Retina (tissue), 1 donor: ENCODE results near the gene PRRC2A.

ENCODE experiments used
- DNase-seq: peaks from one replicate; pipeline ENCODE4 v3.0.0-alpha.2; 2016

The PRRC2A gene

GRCh38 chr6:31620586-31621319 is at the start of gene PRRC2A:
PRRC2A (plus strand) TSS chr6:31620715; CDS start chr6:31622790, 2,075 bp downstream.
- peak; percentile 87 for DNase-seq

DNA sequence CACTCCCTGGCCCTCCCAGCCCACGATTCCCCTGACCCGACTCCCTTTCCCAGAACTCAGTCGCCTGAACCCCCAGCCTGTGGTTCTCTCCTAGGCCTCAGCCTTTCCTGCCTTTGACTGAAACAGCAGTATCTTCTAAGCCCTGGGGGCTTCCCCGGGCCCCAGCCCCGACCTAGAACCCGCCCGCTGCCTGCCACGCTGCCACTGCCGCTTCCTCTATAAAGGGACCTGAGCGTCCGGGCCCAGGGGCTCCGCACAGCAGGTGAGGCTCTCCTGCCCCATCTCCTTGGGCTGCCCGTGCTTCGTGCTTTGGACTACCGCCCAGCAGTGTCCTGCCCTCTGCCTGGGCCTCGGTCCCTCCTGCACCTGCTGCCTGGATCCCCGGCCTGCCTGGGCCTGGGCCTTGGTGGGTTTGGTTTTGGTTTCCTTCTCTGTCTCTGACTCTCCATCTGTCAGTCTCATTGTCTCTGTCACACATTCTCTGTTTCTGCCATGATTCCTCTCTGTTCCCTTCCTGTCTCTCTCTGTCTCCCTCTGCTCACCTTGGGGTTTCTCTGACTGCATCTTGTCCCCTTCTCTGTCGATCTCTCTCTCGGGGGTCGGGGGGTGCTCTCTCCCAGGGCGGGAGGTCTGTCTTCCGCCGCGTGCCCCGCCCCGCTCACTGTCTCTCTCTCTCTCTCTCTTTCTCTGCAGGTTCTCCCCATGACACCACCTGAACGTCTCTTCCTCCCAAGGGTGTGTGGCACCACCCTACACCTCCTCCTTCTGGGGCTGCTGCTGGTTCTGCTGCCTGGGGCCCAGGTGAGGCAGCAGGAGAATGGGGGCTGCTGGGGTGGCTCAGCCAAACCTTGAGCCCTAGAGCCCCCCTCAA is 48.2 kb upstream of the PRRC2A start, which contains the start of gene LTA:
Gene LTA, plus strand, starts transcription at position 249 of the 871 bp plus-strand sequence. Its CDS starts 454 bp downstream, at position 703.
- DNase-seq: no peak

DNA sequence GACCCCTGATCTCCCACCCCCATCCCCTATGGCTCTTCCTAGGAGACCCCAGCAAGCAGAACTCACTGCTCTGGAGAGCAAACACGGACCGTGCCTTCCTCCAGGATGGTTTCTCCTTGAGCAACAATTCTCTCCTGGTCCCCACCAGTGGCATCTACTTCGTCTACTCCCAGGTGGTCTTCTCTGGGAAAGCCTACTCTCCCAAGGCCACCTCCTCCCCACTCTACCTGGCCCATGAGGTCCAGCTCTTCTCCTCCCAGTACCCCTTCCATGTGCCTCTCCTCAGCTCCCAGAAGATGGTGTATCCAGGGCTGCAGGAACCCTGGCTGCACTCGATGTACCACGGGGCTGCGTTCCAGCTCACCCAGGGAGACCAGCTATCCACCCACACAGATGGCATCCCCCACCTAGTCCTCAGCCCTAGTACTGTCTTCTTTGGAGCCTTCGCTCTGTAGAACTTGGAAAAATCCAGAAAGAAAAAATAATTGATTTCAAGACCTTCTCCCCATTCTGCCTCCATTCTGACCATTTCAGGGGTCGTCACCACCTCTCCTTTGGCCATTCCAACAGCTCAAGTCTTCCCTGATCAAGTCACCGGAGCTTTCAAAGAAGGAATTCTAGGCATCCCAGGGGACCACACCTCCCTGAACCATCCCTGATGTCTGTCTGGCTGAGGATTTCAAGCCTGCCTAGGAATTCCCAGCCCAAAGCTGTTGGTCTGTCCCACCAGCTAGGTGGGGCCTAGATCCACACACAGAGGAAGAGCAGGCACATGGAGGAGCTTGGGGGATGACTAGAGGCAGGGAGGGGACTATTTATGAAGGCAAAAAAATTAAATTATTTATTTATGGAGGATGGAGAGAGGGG is 47.0 kb upstream of the PRRC2A start:
- no peak for DNase-seq

GRCh38 chr6:31574106-31575061 is 46.1 kb upstream of the PRRC2A start:
- no peak for DNase-seq

- DNase-seq: no peak
These were observed 45.1 kb upstream of the PRRC2A start, which contains the start of gene TNF for GRCh38 chr6:31575335-31575901. TNF (plus strand) TSS chr6:31575565; CDS start chr6:31575742, 177 bp downstream.

- DNase-seq: no peak
These were observed 44.4 kb upstream of the PRRC2A start for GRCh38 chr6:31575952-31576685.

DNA sequence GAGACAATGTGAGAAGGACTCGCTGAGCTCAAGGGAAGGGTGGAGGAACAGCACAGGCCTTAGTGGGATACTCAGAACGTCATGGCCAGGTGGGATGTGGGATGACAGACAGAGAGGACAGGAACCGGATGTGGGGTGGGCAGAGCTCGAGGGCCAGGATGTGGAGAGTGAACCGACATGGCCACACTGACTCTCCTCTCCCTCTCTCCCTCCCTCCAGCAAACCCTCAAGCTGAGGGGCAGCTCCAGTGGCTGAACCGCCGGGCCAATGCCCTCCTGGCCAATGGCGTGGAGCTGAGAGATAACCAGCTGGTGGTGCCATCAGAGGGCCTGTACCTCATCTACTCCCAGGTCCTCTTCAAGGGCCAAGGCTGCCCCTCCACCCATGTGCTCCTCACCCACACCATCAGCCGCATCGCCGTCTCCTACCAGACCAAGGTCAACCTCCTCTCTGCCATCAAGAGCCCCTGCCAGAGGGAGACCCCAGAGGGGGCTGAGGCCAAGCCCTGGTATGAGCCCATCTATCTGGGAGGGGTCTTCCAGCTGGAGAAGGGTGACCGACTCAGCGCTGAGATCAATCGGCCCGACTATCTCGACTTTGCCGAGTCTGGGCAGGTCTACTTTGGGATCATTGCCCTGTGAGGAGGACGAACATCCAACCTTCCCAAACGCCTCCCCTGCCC is 43.5 kb upstream of the PRRC2A start:
- DNase-seq: no peak

GRCh38 chr6:31577579-31577966 is 42.9 kb upstream of the PRRC2A start:
- no peak for DNase-seq

DNA sequence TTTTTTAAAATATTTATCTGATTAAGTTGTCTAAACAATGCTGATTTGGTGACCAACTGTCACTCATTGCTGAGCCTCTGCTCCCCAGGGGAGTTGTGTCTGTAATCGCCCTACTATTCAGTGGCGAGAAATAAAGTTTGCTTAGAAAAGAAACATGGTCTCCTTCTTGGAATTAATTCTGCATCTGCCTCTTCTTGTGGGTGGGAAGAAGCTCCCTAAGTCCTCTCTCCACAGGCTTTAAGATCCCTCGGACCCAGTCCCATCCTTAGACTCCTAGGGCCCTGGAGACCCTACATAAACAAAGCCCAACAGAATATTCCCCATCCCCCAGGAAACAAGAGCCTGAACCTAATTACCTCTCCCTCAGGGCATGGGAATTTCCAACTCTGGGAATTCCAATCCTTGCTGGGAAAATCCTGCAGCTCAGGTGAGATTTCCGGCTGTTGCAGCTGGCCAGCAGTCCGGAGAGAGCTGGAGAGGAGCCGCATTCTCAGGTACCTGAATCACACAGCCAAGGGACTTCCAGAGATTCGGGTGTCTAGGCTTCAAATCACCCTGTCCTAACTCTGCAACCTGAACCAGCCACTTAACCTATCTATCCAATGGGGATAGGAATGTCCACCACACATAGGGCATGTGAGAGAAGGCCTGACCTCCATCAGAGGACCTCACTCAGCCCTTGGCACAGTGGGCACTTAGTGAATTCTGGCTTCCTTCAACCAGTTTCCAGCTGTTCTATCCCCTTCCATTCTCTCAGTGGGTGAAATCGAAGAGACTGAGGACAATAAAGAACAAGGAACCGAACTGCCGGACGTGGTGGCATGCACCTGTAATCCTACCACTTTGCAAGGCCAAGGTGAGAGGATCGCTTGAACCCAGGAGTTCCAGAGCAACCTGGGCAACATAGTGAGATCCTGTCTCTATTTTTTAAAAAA is 42.1 kb upstream of the PRRC2A start:
- no peak for DNase-seq

GRCh38 chr6:31579119-31579505 is 41.4 kb upstream of the PRRC2A start:
- DNase-seq: no peak

GRCh38 chr6:31579546-31580437 is 40.7 kb upstream of the PRRC2A start:
- no peak for DNase-seq

DNA sequence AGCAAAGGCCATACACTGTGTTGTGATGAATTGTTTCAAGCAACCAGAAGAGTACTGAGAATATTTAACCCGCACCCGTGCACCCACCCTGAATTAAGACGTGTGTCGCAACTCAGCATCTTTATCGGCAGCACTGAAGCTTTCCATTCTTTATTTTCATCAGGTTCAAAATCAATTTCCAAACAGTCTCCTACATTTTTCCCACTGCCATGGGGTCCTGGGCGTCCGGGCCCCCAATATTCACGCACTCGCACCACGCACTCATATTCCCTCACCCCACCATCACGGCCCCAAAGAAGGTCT is 40.1 kb upstream of the PRRC2A start:
- DNase-seq: no peak

- DNase-seq: peak; percentile 94
These were observed 39.6 kb upstream of the PRRC2A start for GRCh38 chr6:31580807-31581433.

DNA sequence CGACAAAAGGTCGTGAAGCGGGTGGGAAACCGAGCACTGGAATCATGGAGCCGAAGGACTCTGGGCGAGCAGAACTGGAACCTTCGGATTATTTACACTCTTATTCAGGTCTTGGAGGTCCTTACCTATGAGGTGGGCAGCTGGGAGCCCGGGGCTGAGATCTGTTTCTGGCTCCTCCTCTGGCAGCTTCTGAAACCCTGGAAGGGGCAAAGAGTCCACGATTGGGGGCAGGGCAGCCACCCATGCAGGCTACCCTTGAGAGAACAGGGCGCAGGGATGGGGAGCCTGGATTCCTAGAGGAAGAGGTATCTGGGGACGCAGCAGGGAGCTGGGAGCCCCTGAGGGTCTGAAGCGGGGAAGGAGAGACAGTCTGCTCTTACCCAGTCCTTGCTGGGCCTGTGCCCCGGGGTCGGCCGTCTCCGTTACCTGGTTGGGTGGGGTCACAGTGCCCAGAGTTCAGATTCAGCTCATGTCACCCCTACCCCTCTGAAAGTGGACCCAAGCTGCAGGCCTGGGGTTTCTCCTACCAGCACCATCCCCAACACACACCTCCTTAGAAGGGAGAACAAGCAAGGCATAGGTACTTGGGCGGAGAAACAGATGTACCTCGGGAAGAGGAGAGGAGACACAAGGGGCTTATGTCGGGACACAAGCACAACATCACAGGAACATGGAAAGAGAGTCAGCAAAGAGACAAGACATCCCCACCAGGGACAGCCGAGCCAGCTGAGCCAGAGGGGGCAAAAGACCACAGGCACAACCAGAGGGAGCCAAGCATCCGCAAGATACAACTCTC is 38.9 kb upstream of the PRRC2A start:
- no peak for DNase-seq

GRCh38 chr6:31582230-31582643 is 38.3 kb upstream of the PRRC2A start, which contains the start of gene LTB:
LTB (minus strand) TSS chr6:31582424; CDS start chr6:31582417, 7 bp downstream.
- DNase-seq: no peak

DNA sequence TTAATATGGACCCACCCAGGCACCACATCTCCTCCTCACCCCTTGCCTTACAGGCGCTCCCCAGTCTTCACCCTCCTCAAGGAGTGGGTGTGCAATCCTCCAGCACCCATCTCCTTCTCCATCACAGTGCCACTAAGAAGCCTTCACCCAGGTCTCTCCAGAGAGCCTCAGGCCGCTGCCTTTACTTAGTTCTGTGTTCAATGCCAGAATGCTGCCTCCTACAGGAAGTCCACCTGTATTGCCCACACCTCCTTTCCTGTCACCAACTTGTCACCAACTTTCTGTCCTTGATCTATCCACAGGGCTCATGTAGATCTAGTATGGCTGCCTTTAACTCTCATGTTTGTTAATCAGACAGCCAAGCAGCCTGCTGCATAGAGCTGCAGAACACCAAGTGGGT is 35.0 kb upstream of the PRRC2A start:
- DNase-seq: no peak
